ENCODE results near the gene FCGR1A.
"Not testable (repeated sequence)": the region's sequence is repeated elsewhere in the genome, so short reads cannot be mapped to it uniquely, and the experiment has no call there.

The FCGR1A gene

DNA sequence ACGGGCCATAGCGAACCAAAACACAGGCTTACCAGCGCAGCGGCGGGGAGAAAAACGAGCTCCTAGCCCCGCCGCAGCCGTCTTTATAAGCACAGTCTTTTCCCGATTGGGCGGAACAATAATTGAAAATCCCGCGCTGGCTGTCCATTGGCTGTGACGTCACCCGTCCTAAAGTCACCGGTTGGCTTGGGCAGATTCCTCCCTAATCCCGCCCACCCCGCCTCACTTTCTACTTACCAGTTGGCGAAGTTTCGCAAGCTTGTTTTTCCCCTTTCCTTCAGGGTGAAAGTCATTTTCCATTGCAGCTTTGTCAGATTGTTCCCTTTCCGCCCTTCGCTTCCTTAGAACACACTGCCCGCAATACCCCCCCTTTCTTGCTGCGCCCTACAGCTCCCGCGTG, 58.7 kb downstream of the FCGR1A start:
- DNase-seq = not testable (repeated sequence)
